ENCODE results near the gene ACOD1.
"Not testable (repeated sequence)": the region's sequence is repeated elsewhere in the genome, so short reads cannot be mapped to it uniquely, and the experiment has no call there.

Gene ACOD1

GRCh38 chr13:76948149-76948548 lies at the start of gene ACOD1:
Gene ACOD1, plus strand, starts transcription at chr13:76948511. Its CDS starts 48 bp downstream, at chr13:76948559.
- no peak for DNase-seq (ENCODE audit: low spot score)

GRCh38 chr13:76899066-76899465 lies 49.2 kb upstream of the ACOD1 start:
- DNase-seq (ENCODE audit: low spot score), result not testable (repeated sequence)

- peak; percentile 70 for DNase-seq (ENCODE audit: low spot score)
Observed at GRCh38 chr13:76903544-76904162, 44.7 kb upstream of the ACOD1 start.

- DNase-seq (ENCODE audit: low spot score), result no peak
Observed at GRCh38 chr13:76904507-76904906, 43.8 kb upstream of the ACOD1 start.

GRCh38 chr13:76912476-76912875 lies 35.8 kb upstream of the ACOD1 start:
- DNase-seq (ENCODE audit: low spot score), result no peak

GRCh38 chr13:76913898-76914297 lies 34.4 kb upstream of the ACOD1 start:
- DNase-seq (ENCODE audit: low spot score), result no peak

- no peak for DNase-seq (ENCODE audit: low spot score)
Observed at GRCh38 chr13:76917095-76917494, 31.2 kb upstream of the ACOD1 start.

GRCh38 chr13:76917755-76918481 lies 30.4 kb upstream of the ACOD1 start:
- DNase-seq (ENCODE audit: low spot score), result not testable (repeated sequence)

- no peak for DNase-seq (ENCODE audit: low spot score)
Observed at GRCh38 chr13:76921516-76921915, 26.8 kb upstream of the ACOD1 start.

- DNase-seq (ENCODE audit: low spot score), result no peak
Observed at GRCh38 chr13:76925115-76925514, 23.2 kb upstream of the ACOD1 start.

GRCh38 chr13:76927955-76928354 lies 20.4 kb upstream of the ACOD1 start:
- DNase-seq (ENCODE audit: low spot score), result no peak

GRCh38 chr13:76928456-76928855 lies 19.9 kb upstream of the ACOD1 start:
- no peak for DNase-seq (ENCODE audit: low spot score)

- DNase-seq (ENCODE audit: low spot score), result no peak
Observed at GRCh38 chr13:76929320-76929719, 19.0 kb upstream of the ACOD1 start.

- DNase-seq (ENCODE audit: low spot score), result no peak
Observed at GRCh38 chr13:76929851-76930374, 18.4 kb upstream of the ACOD1 start.

GRCh38 chr13:76932076-76932475 lies 16.2 kb upstream of the ACOD1 start:
- no peak for DNase-seq (ENCODE audit: low spot score)

- DNase-seq (ENCODE audit: low spot score), result no peak
Observed at GRCh38 chr13:76934671-76935070, 13.6 kb upstream of the ACOD1 start.

GRCh38 chr13:76936763-76937162 lies 11.5 kb upstream of the ACOD1 start:
- no peak for DNase-seq (ENCODE audit: low spot score)

GRCh38 chr13:76937281-76937820 lies 11.0 kb upstream of the ACOD1 start:
- no peak for DNase-seq (ENCODE audit: low spot score)

GRCh38 chr13:76939215-76939614 lies 9.1 kb upstream of the ACOD1 start:
- no peak for DNase-seq (ENCODE audit: low spot score)

GRCh38 chr13:76942363-76942762 lies 5.9 kb upstream of the ACOD1 start:
- DNase-seq (ENCODE audit: low spot score), result no peak

GRCh38 chr13:76943646-76944045 lies 4.7 kb upstream of the ACOD1 start:
- no peak for DNase-seq (ENCODE audit: low spot score)

- DNase-seq (ENCODE audit: low spot score), result no peak
Observed at GRCh38 chr13:76944456-76944855, 3.9 kb upstream of the ACOD1 start.

GRCh38 chr13:76950101-76950500 lies 1.8 kb downstream of the ACOD1 start:
- DNase-seq (ENCODE audit: low spot score), result no peak

Data from D341Med (cell line).